ENCODE measurements around the gene DCTPP1.

DCTPP1 gene

DNA sequence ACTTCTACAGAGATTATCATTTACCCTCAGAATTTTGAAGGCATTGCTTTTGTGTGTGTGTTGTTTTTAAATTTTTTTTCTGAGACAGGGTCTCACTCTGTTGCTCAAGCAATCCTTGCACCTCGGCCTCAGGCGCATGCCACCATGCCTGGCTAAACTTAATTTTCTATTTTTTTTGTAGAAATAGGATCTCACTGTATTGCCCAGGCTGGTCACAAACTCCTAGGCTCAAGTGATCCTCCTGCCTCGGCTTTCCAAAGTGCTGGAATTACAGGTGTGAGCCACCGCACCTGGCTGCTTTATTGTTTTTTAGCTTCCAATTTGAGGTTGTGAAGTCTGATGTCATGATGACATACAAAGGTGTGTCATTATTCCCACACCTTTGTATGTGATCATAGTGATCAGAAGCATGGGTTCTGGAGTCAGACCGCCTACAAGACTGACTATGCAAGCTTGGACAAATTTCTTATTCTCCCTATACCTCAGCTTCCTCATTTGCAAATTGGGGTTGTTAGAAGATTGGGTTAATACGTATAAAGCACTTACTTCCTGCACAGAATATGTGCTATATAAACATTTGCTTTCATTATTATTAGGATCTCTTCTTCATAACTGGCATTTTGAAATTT, 10.0 kb upstream of the DCTPP1 start:
- Histone ChIP-seq H3K79me2 (ENCODE audit: insufficient read depth, low read length) (peaks cover 1% of the 10 kb centered on the region; the same call in 1 of the 2 replicates), H3K4me1 (ENCODE audit: insufficient read depth, low read length, severe bottlenecking) (peaks cover 34% of the 10 kb centered on the region), H3K27ac (ENCODE audit: low read depth, low read length, poor library complexity, severe bottlenecking) (no peak overlapping the region), H3K4me2 (ENCODE audit: low read length) (no peak overlapping the region), H3K4me3 (ENCODE audit: low read depth, low read length, poor library complexity, severe bottlenecking) (no peak overlapping the region), H3K9me3 (ENCODE audit: low read length) (peaks cover 8% of the 10 kb centered on the region; the same call in 1 of the 2 replicates), H3K36me3 (ENCODE audit: insufficient read depth, low read length) (peaks cover 22% of the 10 kb centered on the region), H3F3A (ENCODE audit: insufficient read depth, low read length) (no peaks in the 10 kb centered on the region; the same call in 1 of the 2 replicates), H4K20me1 (ENCODE audit: insufficient read depth, low read length) (no peaks in the 10 kb centered on the region), H3K27me3 (ENCODE audit: insufficient read depth, low read length) (no peaks in the 10 kb centered on the region), H2AFZ (ENCODE audit: low read length) (no peak overlapping the region), H3K9ac (ENCODE audit: low read length) (no peak overlapping the region), H3K9me2 (ENCODE audit: low read depth, low read length) (no peaks in the 10 kb centered on the region)
- TF ChIP-seq, protein P1, sequence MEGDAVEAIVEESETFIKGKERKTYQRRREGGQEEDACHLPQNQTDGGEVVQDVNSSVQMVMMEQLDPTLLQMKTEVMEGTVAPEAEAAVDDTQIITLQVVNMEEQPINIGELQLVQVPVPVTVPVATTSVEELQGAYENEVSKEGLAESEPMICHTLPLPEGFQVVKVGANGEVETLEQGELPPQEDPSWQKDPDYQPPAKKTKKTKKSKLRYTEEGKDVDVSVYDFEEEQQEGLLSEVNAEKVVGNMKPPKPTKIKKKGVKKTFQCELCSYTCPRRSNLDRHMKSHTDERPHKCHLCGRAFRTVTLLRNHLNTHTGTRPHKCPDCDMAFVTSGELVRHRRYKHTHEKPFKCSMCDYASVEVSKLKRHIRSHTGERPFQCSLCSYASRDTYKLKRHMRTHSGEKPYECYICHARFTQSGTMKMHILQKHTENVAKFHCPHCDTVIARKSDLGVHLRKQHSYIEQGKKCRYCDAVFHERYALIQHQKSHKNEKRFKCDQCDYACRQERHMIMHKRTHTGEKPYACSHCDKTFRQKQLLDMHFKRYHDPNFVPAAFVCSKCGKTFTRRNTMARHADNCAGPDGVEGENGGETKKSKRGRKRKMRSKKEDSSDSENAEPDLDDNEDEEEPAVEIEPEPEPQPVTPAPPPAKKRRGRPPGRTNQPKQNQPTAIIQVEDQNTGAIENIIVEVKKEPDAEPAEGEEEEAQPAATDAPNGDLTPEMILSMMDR (IDR thresholded peaks at IDR 0.05; ENCODE audit: low read length): no peak
- TF ChIP-seq EZH2 (IDR thresholded peaks at IDR 0.05; ENCODE audit: borderline replicate concordance, low read length): no peak

DNA sequence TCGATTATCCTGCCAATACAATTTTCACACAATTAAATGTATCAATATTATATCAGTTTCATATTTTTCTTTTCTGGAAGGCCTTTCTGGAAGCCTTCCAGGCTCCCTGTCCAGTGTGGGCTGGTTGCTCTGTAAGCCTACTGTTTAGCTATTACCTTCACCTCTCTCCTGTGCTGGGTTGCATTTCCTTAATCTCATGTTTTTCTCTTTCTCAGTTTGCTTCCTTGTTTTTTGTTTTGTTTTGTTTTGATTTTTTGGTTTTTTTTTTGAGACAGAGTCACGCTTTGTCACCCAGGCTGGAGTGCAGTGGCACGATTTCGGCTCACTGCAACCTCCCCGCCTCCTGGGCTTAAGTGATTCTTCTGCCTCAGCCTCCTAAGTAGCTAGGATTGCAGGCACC, 9.0 kb upstream of the DCTPP1 start:
- Histone ChIP-seq H3K4me2 (ENCODE audit: low read length) (no peak overlapping the region), H3K9me3 (ENCODE audit: low read length) (peaks cover 5% of the 10 kb centered on the region; the same call in 1 of the 2 replicates), H3K79me2 (ENCODE audit: insufficient read depth, low read length) (no peaks in the 10 kb centered on the region), H4K20me1 (ENCODE audit: insufficient read depth, low read length) (no peaks in the 10 kb centered on the region), H3K9me2 (ENCODE audit: low read depth, low read length) (no peaks in the 10 kb centered on the region), H3K27ac (ENCODE audit: low read depth, low read length, poor library complexity, severe bottlenecking) (no peak overlapping the region), H3F3A (ENCODE audit: insufficient read depth, low read length) (no peaks in the 10 kb centered on the region; the same call in 1 of the 2 replicates), H3K4me3 (ENCODE audit: low read depth, low read length, poor library complexity, severe bottlenecking) (no peak overlapping the region), H3K4me1 (ENCODE audit: insufficient read depth, low read length, severe bottlenecking) (peaks cover 24% of the 10 kb centered on the region), H2AFZ (ENCODE audit: low read length) (no peak overlapping the region), H3K27me3 (ENCODE audit: insufficient read depth, low read length) (no peaks in the 10 kb centered on the region), H3K9ac (ENCODE audit: low read length) (no peak overlapping the region), H3K36me3 (ENCODE audit: insufficient read depth, low read length) (peaks cover 12% of the 10 kb centered on the region)
- TF ChIP-seq EZH2 (IDR thresholded peaks at IDR 0.05; ENCODE audit: borderline replicate concordance, low read length): no peak
- TF ChIP-seq, protein P1 (IDR thresholded peaks at IDR 0.05; ENCODE audit: low read length): no peak

DNA sequence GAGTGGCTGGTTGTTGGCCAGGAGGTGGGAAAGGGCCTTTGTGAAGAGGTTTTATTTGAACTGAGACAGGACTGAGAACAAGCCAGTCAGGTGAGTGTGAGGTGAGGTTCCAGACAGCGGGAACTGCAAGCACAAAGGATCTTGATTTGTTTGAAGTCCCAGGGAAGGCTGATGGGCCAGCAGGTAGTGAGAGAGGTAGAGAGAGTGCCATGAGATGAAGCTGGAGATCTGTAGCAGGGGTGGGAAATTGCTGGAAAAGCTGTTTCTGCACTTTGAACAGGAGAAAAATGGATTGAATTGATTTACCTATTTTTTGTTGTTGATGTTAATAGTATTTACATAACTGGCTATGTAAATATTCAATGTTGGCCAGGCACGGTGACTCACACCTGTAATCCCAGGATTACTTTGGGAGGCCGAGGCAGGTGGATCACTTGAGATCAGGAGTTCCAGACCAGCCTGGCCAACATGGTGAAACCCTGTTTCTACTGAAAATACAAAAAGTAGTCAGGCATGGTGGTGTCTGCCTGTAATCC, 7.7 kb upstream of the DCTPP1 start:
- TF ChIP-seq, protein P1 (IDR thresholded peaks at IDR 0.05; ENCODE audit: low read length): no peak
- no peak for TF ChIP-seq EZH2 (IDR thresholded peaks at IDR 0.05; ENCODE audit: borderline replicate concordance, low read length)
- H3K4me2 ChIP-seq (ENCODE audit: low read length): no peak overlapping the region
- no peaks in the 10 kb centered on the region for H3F3A ChIP-seq (ENCODE audit: insufficient read depth, low read length)
- H2AFZ ChIP-seq (ENCODE audit: low read length): no peak overlapping the region
- no peaks in the 10 kb centered on the region for H3K79me2 ChIP-seq (ENCODE audit: insufficient read depth, low read length)
- no peaks in the 10 kb centered on the region for H3K9me2 ChIP-seq (ENCODE audit: low read depth, low read length)
- no peak overlapping the region for H3K27ac ChIP-seq (ENCODE audit: low read depth, low read length, poor library complexity, severe bottlenecking)
- H3K4me1 ChIP-seq (ENCODE audit: insufficient read depth, low read length, severe bottlenecking): peaks cover 17% of the 10 kb centered on the region
- no peaks in the 10 kb centered on the region for H3K9me3 ChIP-seq (ENCODE audit: low read length)
- no peak overlapping the region for H3K9ac ChIP-seq (ENCODE audit: low read length)
- H3K36me3 ChIP-seq (ENCODE audit: insufficient read depth, low read length): no peaks in the 10 kb centered on the region; the same call in 1 of the 2 replicates
- H3K27me3 ChIP-seq (ENCODE audit: insufficient read depth, low read length): no peaks in the 10 kb centered on the region
- no peaks in the 10 kb centered on the region for H4K20me1 ChIP-seq (ENCODE audit: insufficient read depth, low read length)
- no peak overlapping the region for H3K4me3 ChIP-seq (ENCODE audit: low read depth, low read length, poor library complexity, severe bottlenecking)

Data from OCI-LY1 (cell line).